ENCODE data around the gene METTL6. TPM values are rescaled to one million over a fixed set of nuclear protein-coding genes. Genes with fewer than 3 reads are reported as not detected.

The METTL6 gene
- total RNA-seq, 1 experiment from 2014 or later: 61.3 TPM

DNA sequence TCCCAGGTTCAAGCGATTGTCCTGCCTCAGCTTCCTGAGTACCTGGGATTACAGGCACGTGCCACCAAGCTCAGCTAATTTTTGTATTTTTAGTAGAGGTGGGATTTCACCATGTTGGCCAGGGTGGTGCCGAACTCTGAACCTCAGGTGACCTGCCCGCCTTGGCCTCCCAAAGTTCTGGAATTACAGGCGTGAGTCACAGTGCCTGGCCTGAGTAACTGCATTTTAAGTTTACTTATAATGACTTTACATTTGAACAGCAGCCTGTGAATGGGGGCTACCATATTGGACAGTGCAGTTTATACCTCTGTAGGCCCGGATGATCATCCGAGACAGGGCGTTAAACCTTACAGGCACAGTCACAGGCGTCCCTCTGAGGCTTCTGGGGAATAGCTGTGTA lies 24.8 kb upstream of the METTL6 start:
- in situ Hi-C loops (cut with HindIII; ENCODE audit: low sequenced_read_pairs): no loop called here

GRCh38 chr3:15451216-15452113 lies 24.1 kb upstream of the METTL6 start:
- in situ Hi-C loops (cut with HindIII; ENCODE audit: low sequenced_read_pairs): no loop called here
- no peak for DNase-seq (ENCODE audit: low spot score)

More for the DNA sequence above, 24.8 kb upstream of the METTL6 start:
- no peak for DNase-seq (ENCODE audit: low spot score)

GRCh38 chr3:15450438-15451215 lies 23.3 kb upstream of the METTL6 start:
- DNase-seq (ENCODE audit: low spot score): no peak
- in situ Hi-C loops (cut with HindIII; ENCODE audit: low sequenced_read_pairs): no loop called here

- in situ Hi-C loops (cut with HindIII; ENCODE audit: low sequenced_read_pairs): no loop called here
Observed at GRCh38 chr3:15449489-15450224, 22.3 kb upstream of the METTL6 start.

DNA sequence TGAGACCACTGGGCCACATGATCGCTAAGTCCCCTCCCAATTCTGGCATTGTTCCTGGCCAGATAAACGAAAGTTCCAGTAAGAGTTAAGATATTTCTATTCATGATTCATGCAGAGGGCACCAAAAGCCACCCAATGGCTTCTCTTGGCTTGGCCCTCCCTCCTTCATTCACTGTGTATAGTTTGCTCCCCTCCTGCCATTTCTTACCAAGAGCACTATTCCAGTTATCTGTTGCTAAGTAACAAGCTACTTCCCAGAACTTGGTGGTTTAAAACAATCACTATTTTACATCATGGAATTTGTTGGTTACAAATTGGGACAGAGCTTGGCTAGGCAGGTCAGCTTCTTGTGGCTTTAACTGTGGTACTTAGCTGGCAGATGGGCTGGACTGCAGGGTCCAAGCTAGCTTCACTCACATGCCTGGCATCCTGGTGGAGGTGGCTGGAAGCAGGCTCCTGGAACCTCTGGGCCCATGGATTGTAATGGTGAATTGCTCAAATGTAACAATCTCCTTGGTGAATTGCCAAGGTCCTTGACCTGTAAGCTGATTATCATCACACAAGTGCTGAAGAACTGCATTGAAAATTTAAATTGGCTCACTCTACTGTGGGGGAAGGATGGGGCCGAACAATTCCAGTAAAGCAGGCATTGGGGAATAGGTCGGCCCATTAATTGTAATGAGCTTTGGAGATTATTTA lies 16.6 kb upstream of the METTL6 start:
- no peak for DNase-seq (ENCODE audit: low spot score)
- in situ Hi-C loops (cut with HindIII; ENCODE audit: low sequenced_read_pairs): no loop called here

More at GRCh38 chr3:15449489-15450224, 22.3 kb upstream of the METTL6 start:
- no peak for DNase-seq (ENCODE audit: low spot score)

DNA sequence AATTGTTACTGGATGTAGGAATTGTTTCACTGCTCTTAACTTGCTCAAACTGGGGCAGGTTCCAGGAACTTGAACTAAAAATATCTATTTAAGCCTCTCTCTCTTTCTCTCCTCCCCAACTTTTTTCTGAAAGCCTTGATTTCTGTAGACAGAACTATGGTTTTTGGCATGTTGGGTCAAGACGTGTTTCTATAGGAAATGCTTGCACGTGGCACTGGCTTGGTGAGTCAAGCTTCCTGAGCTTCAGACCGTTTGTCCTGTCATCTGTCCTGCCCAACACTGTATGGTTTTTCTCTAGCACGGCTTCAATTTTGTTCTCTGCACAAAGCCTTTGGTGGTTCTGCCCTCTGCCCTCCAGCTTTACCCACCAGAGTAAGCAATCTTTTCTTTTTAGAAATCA lies 13.5 kb upstream of the METTL6 start:
- in situ Hi-C loops (cut with HindIII; ENCODE audit: low sequenced_read_pairs): no loop called here
- no peak for DNase-seq (ENCODE audit: low spot score)

DNA sequence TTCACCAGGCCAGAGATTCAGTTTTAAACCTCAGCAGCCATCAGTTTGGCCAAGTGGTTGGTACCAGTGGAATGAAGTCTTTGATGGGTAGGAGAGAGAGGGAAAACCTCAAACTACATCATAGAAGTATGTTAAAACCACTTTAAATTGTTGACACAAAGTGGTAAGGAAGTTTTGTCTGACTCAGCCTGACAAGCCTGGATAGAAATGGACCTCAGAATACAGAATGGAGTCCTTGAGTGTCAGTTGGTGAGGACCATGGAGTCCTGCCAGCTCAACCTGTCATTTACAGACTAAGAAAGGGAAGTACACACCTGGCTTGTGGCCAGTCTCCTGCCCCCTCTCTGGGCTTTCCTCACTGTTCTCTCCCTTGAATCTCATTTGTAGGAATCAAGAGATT lies 12.1 kb upstream of the METTL6 start:
- no peak for DNase-seq (ENCODE audit: low spot score)
- in situ Hi-C loops (cut with HindIII; ENCODE audit: low sequenced_read_pairs): no loop called here

GRCh38 chr3:15438983-15439382 lies 11.6 kb upstream of the METTL6 start:
- no peak for DNase-seq (ENCODE audit: low spot score)
- in situ Hi-C loops (cut with HindIII; ENCODE audit: low sequenced_read_pairs): no loop called here

DNA sequence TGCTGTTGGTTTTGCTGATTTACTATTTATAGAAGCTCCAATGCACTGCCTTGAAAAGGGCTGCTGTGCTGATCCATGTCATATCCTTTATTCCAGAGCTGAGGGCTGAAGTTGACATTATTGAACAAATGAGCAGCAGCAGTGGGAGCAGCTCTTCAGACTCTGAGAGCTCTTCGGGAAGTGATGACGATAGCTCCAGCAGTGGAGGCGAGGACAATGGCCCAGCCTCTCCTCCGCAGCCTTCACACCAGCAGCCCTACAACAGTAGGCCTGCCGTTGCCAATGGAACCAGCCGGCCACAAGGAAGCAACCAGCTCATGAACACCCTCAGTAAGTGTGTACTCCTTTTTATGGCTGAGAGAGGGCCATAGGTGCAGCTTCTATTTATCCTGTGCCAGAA lies 8.9 kb upstream of the METTL6 start:
- in situ Hi-C loops (cut with HindIII; ENCODE audit: low sequenced_read_pairs): no loop called here

DNA sequence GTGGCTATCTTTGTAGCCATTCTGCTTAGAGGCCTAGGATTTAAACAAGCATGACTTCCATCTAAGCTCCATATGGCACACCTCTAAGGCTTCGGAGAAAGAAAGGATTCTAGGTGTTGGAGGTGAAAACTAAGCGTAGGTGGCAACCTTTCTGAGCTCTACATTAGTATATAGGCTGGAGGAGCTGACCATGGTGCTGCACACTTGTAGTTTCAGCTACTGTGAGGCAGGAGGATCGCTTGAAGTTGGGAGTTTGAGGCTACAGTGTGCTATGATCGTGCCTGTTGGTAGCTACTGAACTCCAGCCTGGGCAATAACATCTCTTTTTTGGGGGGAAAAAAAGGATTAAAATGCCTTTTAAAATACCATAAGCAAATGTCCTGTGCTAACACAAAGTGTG lies 7.4 kb upstream of the METTL6 start:
- in situ Hi-C loops (cut with HindIII; ENCODE audit: low sequenced_read_pairs): no loop called here
- DNase-seq (ENCODE audit: low spot score): no peak

More for the DNA sequence above, 8.9 kb upstream of the METTL6 start:
- no peak for DNase-seq (ENCODE audit: low spot score)

- DNase-seq (ENCODE audit: low spot score): no peak
- in situ Hi-C loops (cut with HindIII; ENCODE audit: low sequenced_read_pairs): no loop called here
Observed at GRCh38 chr3:15433531-15433930, 6.2 kb upstream of the METTL6 start.

DNA sequence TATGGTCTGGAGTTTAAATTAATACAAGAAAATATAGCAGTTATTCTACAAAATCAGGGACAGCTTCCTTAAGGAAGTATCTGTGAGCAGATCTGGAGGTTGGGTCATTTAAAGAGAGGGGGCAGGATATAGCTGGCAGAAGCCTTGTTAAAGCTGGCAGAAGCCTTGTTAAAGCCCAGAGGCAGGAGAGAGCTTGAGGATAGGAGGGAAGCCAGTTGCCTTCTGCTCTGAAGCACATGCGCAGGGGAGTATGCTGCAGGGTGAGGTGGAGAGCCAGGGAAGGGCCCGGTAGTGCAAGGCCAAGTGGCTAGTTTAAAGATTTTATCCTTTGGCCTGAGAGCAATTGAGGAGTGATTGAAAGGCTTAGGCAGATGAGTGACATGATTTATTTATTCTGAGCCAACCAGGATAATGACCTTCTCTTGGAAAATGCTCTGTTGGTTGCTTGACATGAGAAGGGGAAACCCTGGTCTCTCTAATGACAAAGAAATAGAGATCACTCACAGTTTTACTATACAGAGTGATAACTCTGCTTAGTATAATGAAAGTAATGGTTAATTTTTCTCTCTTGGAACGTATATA lies 4.0 kb upstream of the METTL6 start:
- in situ Hi-C loops (cut with HindIII; ENCODE audit: low sequenced_read_pairs): no loop called here
- no peak for DNase-seq (ENCODE audit: low spot score)

- DNase-seq (ENCODE audit: low spot score): no peak
- in situ Hi-C loops (cut with HindIII; ENCODE audit: low sequenced_read_pairs): no loop called here
Observed at GRCh38 chr3:15430624-15431023, 3.3 kb upstream of the METTL6 start.

DNA sequence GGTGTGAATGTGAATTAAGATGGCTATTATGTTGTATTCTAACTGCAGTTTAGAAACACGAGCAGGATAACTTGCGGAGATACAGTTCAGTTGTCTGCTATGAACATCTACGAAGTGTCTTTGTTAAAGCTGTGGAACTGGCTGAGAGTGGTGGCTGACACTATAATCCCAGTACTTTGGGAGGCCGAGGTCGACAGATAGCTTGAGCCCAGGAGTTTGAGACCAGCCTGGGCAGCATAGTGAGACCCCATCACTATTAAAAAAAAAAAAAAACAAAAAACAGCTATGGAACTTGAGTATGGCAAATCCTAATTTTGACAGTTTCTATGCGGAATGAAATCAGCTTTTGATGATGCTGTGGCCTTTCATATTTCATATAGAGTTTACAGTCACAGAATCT lies 1.7 kb upstream of the METTL6 start:
- in situ Hi-C loops (cut with HindIII; ENCODE audit: low sequenced_read_pairs): no loop called here

DNA sequence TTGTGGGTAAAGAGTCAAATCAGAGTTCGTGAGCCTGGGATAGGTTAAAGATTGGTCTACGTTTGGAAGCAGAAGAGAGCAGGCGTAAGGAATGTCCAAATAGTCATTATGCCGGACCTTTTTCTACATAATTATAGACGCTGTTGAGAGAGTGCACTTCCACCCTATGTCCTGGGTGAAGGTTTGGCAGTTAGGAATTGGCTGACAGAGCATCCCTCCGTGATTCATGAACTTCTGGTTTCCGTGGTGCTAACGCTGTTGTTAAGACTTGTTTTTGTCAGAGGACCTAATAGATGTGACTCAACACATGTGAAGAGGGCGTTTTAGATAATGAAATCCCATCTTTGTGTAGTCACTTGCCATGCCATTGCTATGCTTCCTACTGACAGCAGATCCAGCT lies 1.2 kb upstream of the METTL6 start:
- DNase-seq (ENCODE audit: low spot score): no peak
- in situ Hi-C loops (cut with HindIII; ENCODE audit: low sequenced_read_pairs): no loop called here

More for the DNA sequence above, 1.7 kb upstream of the METTL6 start:
- no peak for DNase-seq (ENCODE audit: low spot score)

DNA sequence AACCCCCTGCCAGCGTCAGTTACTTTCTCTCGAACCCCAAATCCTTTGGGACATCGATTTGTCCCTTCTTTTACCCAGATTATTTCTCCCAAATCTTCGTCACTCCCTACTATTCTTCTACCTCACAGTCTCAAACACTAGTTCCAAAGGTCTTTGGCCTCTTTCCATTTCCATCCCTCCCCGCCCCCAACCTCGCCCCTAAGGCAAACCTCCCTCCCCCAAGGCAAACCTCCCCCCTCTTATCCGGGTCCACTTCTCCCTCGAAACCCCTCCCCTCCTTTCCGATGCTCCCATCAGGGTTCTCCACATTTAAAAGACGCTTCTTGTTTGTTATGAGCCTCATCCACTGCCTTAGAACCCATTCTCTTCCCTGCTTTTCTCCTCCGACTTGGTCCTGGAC lies 637 bp upstream of the METTL6 start:
- in situ Hi-C loops (cut with HindIII; ENCODE audit: low sequenced_read_pairs): no loop called here
- no peak for DNase-seq (ENCODE audit: low spot score)

DNA sequence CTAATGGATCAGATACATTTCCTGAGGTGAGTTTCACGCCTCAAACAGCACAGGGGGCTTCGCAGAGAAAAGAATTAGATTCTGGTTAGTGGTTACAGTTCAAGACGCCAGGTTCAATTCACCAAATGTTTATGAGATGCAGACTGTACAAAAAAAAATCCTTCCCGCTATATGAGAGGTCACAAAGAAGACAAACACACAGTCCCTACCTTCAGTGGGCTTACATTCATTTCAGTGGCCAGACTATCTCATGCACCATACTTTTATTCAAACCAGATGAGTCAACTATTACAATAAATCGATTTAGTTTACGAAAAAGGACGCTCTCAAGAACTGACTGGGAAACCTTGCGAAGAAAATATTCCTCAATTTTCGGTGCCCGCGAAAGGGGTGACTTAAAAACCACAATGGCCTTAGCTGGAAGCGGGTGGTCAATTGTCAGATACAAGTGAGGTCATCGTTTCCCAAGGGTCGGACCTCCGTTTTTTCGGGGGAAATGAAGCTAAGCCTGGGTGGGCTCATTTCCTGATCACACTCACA lies 695 bp downstream of the METTL6 start:
- no peak for DNase-seq (ENCODE audit: low spot score)
- in situ Hi-C loops (cut with HindIII; ENCODE audit: low sequenced_read_pairs): no loop called here

- no peak for DNase-seq (ENCODE audit: low spot score)
- in situ Hi-C loops (cut with HindIII; ENCODE audit: low sequenced_read_pairs): no loop called here
Observed at GRCh38 chr3:15420871-15421270, 6.5 kb downstream of the METTL6 start.
